HEK293 (cell line): Measurements from ENCODE around the gene USP35.

ENCODE experiments used
- CTCF ChIA-PET: fragments of 350-600 bp; formaldehyde crosslinking; extraction: SDS; loops from one replicate; lab custom pipeline; 2021; ENCODE audit warnings: antibody characterized with exemption; lab: Yijun Ruan, JAX
- POLR2A ChIA-PET: fragments of 300-600 bp; formaldehyde crosslinking; extraction: SDS; loops from one replicate; lab custom pipeline; 2020; ENCODE audit warnings: antibody characterized with exemption, inconsistent platforms; lab: Yijun Ruan, JAX
- H3K27ac ChIP-seq: fragments of 200-500 bp; sonication (Bioruptor generic); 2 replicates; pipeline ENCODE4 v1.5.1; 2014; ENCODE audit warnings: low read depth, low read length, control low read depth, inconsistent platforms; ENCODE audit errors: extremely low read depth
- H3K36me3 ChIP-seq, 2 experiments: fragments of 200-500 bp in 1 of 2; sonication (Bioruptor generic) in 1 of 2; 1 replicate in 1 of 2; 2 replicates in 1 of 2; pipeline ENCODE4 v1.5.1; 2014 to 2017; ENCODE audit warnings: inconsistent platforms in 2 of 2, low read length in 2 of 2; ENCODE audit not compliant: control insufficient read depth in 2 of 2, insufficient read depth in 1 of 2
- H3K4me1 ChIP-seq: fragments of 200-500 bp; sonication (Bioruptor generic); 2 replicates; pipeline ENCODE4 v1.5.1; 2014; ENCODE audit warnings: mild to moderate bottlenecking, low read length, inconsistent platforms; ENCODE audit not compliant: control insufficient read depth, insufficient read depth
- H3K4me3 ChIP-seq: 2 replicates; pipeline ENCODE4 v1.5.1; 2011; ENCODE audit warnings: low read depth, mild to moderate bottlenecking, control low read depth, low read length, moderate library complexity
- H3K9me3 ChIP-seq: fragments of 200-500 bp; sonication (Bioruptor generic); 2 replicates; pipeline ENCODE4 v1.5.1; 2014; ENCODE audit warnings: low read depth, low read length, inconsistent platforms; ENCODE audit not compliant: control insufficient read depth, insufficient read depth
- SALL2 ChIP-seq: fragments of 450-650 bp; formaldehyde crosslinking; IDR thresholded peaks from 2 replicates; pipeline ENCODE4 v1.5.0; 2017; ENCODE audit warnings: missing biosample characterization, mild to moderate bottlenecking, missing genetic modification characterization, borderline replicate concordance
- ZBTB21 ChIP-seq: fragments of 450-650 bp; formaldehyde crosslinking; IDR thresholded peaks from 2 replicates; pipeline ENCODE4 v1.5.1; 2017; ENCODE audit warnings: missing biosample characterization, missing genetic modification characterization
- ZFHX2 ChIP-seq: fragments of 450-650 bp; formaldehyde crosslinking; conservative IDR thresholded peaks from 2 replicates; pipeline ENCODE4 v1.5.1; 2016; ENCODE audit warnings: missing biosample characterization, missing genetic modification characterization
- ZFP37 ChIP-seq: fragments of 450-650 bp; formaldehyde crosslinking; IDR thresholded peaks from 2 replicates; pipeline ENCODE4 v1.5.1; 2016; ENCODE audit warnings: missing biosample characterization, missing genetic modification characterization
- ZFP69B ChIP-seq: fragments of 450-650 bp; formaldehyde crosslinking; IDR thresholded peaks from 2 replicates; pipeline ENCODE4 v1.5.1; 2016; ENCODE audit warnings: missing biosample characterization, missing genetic modification characterization
- ZNF155 ChIP-seq: fragments of 450-650 bp; formaldehyde crosslinking; IDR thresholded peaks from 2 replicates; pipeline ENCODE4 v1.5.1; 2016; ENCODE audit warnings: missing biosample characterization, missing genetic modification characterization
- ZNF16 ChIP-seq: fragments of 450-650 bp; formaldehyde crosslinking; IDR thresholded peaks from 2 replicates; pipeline ENCODE4 v1.5.1; 2016; ENCODE audit warnings: low read depth, missing biosample characterization, missing genetic modification characterization
- ZNF248 ChIP-seq: fragments of 450-650 bp; formaldehyde crosslinking; IDR thresholded peaks from 2 replicates; pipeline ENCODE4 v1.5.1; 2017; ENCODE audit warnings: missing biosample characterization, missing genetic modification characterization
- ZNF350 ChIP-seq: fragments of 450-650 bp; formaldehyde crosslinking; IDR thresholded peaks from 2 replicates; pipeline ENCODE4 v1.5.0; 2017; ENCODE audit warnings: missing biosample characterization, mild to moderate bottlenecking, missing genetic modification characterization
- ZNF423 ChIP-seq: fragments of 450-650 bp; formaldehyde crosslinking; IDR thresholded peaks from 2 replicates; pipeline ENCODE4 v1.5.1; 2016; ENCODE audit warnings: missing biosample characterization, missing genetic modification characterization
- ZNF473 ChIP-seq: fragments of 450-650 bp; formaldehyde crosslinking; IDR thresholded peaks from 2 replicates; pipeline ENCODE4 v1.5.1; 2017; ENCODE audit warnings: missing biosample characterization, missing genetic modification characterization
- ZNF610 ChIP-seq: fragments of 450-650 bp; formaldehyde crosslinking; IDR thresholded peaks from 2 replicates; pipeline ENCODE4 v1.5.1; 2016; ENCODE audit warnings: missing biosample characterization, missing genetic modification characterization, borderline replicate concordance
- ZNF629 ChIP-seq: fragments of 450-650 bp; formaldehyde crosslinking; IDR thresholded peaks from 2 replicates; pipeline ENCODE4 v1.5.1; 2017; ENCODE audit warnings: missing biosample characterization, missing genetic modification characterization
- ZNF670 ChIP-seq: fragments of 450-650 bp; formaldehyde crosslinking; IDR thresholded peaks from 2 replicates; pipeline ENCODE4 v1.5.1; 2016; ENCODE audit warnings: missing biosample characterization, missing genetic modification characterization, low read depth
- ZNF785 ChIP-seq: fragments of 450-650 bp; formaldehyde crosslinking; IDR thresholded peaks from 2 replicates; pipeline ENCODE4 v1.5.1; 2016; ENCODE audit warnings: missing biosample characterization, missing genetic modification characterization
- ZSCAN16 ChIP-seq: fragments of 450-650 bp; formaldehyde crosslinking; IDR thresholded peaks from 2 replicates; pipeline ENCODE4 v1.5.1; 2016; ENCODE audit warnings: missing biosample characterization, missing genetic modification characterization
- TF ChIP-seq, protein P1 (sequence below): fragments of 450-650 bp; formaldehyde crosslinking; conservative IDR thresholded peaks from 2 replicates; pipeline ENCODE4 v1.5.1; 2016; ENCODE audit warnings: low read depth, missing biosample characterization, missing genetic modification characterization

Gene USP35

DNA sequence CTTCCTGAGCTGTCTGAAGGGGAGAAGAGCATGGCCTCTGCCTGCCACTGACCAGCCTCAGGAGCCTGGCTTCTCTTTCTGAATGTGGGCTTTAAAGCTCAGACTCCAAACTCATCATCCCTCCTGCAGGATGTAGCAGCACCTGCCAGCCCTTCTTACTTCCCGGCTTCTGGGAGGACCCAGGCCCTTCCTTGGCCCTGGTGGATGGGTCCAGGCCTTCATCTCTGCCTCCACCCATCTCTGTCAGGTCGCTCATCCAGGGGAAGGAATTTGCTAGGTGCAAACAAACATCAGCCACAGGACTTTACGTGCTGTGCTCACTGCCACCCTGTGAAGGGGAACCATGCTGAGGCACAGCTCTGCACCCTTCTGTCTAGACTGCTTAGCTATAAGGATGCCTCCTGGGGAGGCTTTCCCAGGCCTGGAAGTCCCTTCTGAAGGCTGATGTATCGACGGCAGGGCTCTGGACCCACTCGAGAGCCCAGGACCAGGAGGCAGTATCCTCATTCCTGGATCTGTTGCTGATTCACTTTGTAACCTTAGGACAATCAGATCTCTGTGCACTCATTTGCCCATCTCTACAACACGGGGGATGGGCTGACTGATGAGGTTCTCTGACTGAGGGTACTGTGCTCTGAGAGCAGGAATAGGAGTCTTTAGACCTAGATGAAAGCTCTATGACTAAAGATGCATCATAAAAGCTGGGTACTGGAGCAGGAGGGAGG lies 30.9 kb downstream of the USP35 start:
- Histone ChIP-seq H3K27ac (no peak overlapping the region), H3K4me3 (no peak overlapping the region), H3K9me3 (no peaks in the 10 kb centered on the region), H3K4me1 (no peaks in the 10 kb centered on the region), H3K36me3 (peaks cover 0 to 75% of the 10 kb centered on the region in 2 experiments; a peak in 1 of 3 replicates)
- TF ChIP-seq ZBTB21 (tag by site-specific recombination) (no peak), ZFHX2 (tag by site-specific recombination) (no peak), ZSCAN16 (tag by site-specific recombination) (no peak), ZNF610 (tag by site-specific recombination) (no peak)
- TF ChIP-seq, protein P1, sequence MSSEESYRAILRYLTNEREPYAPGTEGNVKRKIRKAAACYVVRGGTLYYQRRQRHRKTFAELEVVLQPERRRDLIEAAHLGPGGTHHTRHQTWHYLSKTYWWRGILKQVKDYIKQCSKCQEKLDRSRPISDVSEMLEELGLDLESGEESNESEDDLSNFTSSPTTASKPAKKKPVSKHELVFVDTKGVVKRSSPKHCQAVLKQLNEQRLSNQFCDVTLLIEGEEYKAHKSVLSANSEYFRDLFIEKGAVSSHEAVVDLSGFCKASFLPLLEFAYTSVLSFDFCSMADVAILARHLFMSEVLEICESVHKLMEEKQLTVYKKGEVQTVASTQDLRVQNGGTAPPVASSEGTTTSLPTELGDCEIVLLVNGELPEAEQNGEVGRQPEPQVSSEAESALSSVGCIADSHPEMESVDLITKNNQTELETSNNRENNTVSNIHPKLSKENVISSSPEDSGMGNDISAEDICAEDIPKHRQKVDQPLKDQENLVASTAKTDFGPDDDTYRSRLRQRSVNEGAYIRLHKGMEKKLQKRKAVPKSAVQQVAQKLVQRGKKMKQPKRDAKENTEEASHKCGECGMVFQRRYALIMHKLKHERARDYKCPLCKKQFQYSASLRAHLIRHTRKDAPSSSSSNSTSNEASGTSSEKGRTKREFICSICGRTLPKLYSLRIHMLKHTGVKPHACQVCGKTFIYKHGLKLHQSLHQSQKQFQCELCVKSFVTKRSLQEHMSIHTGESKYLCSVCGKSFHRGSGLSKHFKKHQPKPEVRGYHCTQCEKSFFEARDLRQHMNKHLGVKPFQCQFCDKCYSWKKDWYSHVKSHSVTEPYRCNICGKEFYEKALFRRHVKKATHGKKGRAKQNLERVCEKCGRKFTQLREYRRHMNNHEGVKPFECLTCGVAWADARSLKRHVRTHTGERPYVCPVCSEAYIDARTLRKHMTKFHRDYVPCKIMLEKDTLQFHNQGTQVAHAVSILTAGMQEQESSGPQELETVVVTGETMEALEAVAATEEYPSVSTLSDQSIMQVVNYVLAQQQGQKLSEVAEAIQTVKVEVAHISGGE (tag by site-specific recombination): no peak
- POLR2A ChIA-PET: no interaction called here
- CTCF ChIA-PET: interaction anchor here (2.3 kb wide), 1 partner anchor 8 kb away, joined by 6 read pairs; no protein-coding TSS in a partner anchor

DNA sequence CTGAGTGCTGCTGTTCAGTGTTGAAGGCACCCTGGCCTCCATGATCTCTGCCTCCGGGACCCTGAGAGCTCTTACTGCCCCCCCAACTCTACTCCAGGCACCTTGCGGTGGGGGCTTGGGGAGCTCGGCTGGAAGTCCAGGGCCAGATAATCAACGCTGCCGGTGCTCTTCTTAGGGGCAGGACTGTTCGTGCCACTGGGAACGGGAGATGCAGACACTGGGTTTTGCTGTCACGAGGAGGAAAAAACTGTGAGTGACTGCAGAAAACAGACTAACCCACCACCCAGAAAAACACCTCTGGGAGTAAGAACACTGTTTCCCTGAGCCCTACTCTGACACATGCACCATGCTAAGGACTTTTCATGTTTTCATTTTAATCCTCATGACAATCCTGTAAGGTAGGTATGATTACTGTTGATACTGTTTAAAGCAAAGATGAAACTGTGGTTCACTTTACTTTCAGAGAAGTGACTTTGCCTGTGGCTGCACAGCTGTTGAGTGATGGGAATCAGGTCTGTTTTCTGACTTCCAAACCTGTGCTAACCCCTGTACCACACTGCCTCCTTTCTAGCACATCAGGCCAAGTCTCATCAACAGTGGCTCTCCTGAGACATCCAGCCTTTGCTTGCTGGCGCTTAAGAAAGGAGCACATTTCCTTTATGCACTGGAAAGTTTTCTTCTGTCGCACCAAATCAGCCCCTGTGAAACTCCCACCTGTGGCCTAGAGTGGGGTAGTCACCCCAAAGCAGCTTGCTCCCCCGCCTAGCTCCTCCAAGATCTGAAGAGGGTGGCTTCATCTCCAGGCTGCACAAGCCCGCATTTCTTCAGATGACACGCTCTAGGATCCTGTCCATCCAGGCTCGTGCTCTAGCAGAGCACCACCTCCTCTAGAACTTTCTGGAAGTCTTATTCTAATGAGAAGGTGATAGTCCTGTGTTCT lies 31.8 kb downstream of the USP35 start:
- TF ChIP-seq SALL2 (tag by site-specific recombination) (no peak), ZNF670 (tag by site-specific recombination) (no peak), ZNF155 (tag by site-specific recombination) (no peak), ZNF350 (no peak)
- CTCF ChIA-PET: interaction anchor here (0.6 to 2.3 kb wide), 2 partner anchors 7 to 495 kb away, joined by 3 to 6 read pairs; no protein-coding TSS in a partner anchor
- no peak overlapping the region for H3K27ac ChIP-seq
- peaks cover 0 to 75% of the 10 kb centered on the region in 2 experiments; a peak in 1 of 3 replicates for H3K36me3 ChIP-seq
- H3K4me1 ChIP-seq: no peaks in the 10 kb centered on the region
- H3K9me3 ChIP-seq: no peaks in the 10 kb centered on the region
- POLR2A ChIA-PET: no interaction called here
- no peak overlapping the region for H3K4me3 ChIP-seq

DNA sequence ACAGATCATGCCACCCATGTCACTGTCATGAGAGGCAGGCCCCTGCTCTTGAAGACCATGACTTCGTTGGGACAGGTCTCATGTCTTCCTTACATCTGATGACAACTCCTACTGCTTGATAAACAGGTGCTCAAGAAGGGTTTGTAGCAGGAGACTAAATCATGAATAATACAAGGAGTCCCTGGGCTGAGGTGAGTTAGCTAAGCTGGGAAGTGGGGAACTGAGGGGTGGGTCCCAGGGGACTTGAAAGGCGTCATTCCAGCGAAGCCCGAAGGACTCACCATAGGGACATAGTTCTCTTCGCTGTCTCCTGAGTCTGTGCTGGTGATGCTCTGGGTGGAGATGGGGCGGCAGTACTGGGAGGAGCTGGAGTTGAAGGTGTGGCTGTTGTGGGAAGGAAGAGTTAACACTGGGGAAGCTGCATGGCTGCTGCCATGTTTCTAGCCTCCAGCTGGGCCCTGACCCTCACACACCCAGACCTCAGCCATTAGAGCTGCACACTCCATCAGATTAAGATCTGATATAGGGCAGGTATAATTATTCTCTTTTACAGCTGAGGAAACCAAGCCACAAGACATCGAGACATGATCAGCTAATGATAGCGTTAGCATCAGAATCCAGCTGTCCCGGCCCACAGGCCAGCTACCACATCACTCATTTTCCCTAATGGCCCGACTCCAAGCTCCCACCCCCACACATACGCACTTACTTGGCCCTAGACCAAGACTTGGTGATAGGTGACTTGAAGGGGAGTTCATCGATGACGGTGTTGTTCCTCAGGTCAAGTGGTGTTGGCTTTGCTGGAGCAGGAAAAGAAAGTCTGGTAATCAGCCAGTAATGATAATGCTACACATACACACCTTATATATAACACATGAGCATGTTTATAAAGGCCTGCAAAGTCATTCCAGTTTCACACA lies 32.9 kb downstream of the USP35 start:
- CTCF ChIA-PET: no interaction called here
- Histone ChIP-seq H3K4me1 (no peaks in the 10 kb centered on the region), H3K9me3 (no peaks in the 10 kb centered on the region), H3K27ac (no peak overlapping the region), H3K36me3 (peaks cover 0 to 68% of the 10 kb centered on the region in 2 experiments; a peak in 1 of 3 replicates), H3K4me3 (no peak overlapping the region)
- POLR2A ChIA-PET: no interaction called here
- TF ChIP-seq ZNF248 (tag by site-specific recombination) (no peak), ZNF785 (no peak), ZNF423 (tag by site-specific recombination) (no peak), ZFP37 (tag by site-specific recombination) (no peak), ZNF629 (tag by site-specific recombination) (no peak), ZNF473 (tag by site-specific recombination) (no peak), ZFP69B (tag by site-specific recombination) (no peak), ZNF16 (tag by site-specific recombination) (no peak)
- TF ChIP-seq, protein P1 (tag by site-specific recombination): no peak
